GM19455 (cell line): ENCODE measurements around the gene H2BK1.

Experiments used
- ATAC-seq: cut with Tn5 transposase; IDR thresholded peaks from one replicate; pipeline ENCODE4 v1.9.1; 2021; ENCODE audit not compliant: unreplicated experiment

The H2BK1 gene

GRCh38 chr7:151210087-151210854 lies at the start of gene H2BK1:
Gene H2BK1, minus strand, starts transcription at chr7:151210488. Its CDS starts 170 bp downstream, at chr7:151210318.
- no peak for ATAC-seq

- ATAC-seq = no peak
Measured at GRCh38 chr7:151257990-151258389, 47.7 kb upstream of the H2BK1 start.

- no peak for ATAC-seq
Measured at GRCh38 chr7:151256410-151257045, 46.2 kb upstream of the H2BK1 start.

GRCh38 chr7:151255390-151255789 lies 45.1 kb upstream of the H2BK1 start:
- ATAC-seq = no peak

- no peak for ATAC-seq
Measured at GRCh38 chr7:151254851-151255250, 44.6 kb upstream of the H2BK1 start.

- no peak for ATAC-seq
Measured at GRCh38 chr7:151254316-151254715, 44.0 kb upstream of the H2BK1 start.

GRCh38 chr7:151252961-151253711 lies 42.8 kb upstream of the H2BK1 start:
- no peak for ATAC-seq

- no peak for ATAC-seq
Measured at GRCh38 chr7:151252561-151252835, 42.2 kb upstream of the H2BK1 start.

GRCh38 chr7:151251689-151252560 lies 41.6 kb upstream of the H2BK1 start:
- ATAC-seq = no peak

GRCh38 chr7:151251328-151251688 lies 41.0 kb upstream of the H2BK1 start:
- no peak for ATAC-seq

- ATAC-seq = no peak
Measured at GRCh38 chr7:151250181-151251132, 40.2 kb upstream of the H2BK1 start.

- no peak for ATAC-seq
Measured at GRCh38 chr7:151249732-151250072, 39.4 kb upstream of the H2BK1 start.

- no peak for ATAC-seq
Measured at GRCh38 chr7:151249034-151249731, 38.9 kb upstream of the H2BK1 start.

- no peak for ATAC-seq
Measured at GRCh38 chr7:151248346-151249033, 38.2 kb upstream of the H2BK1 start, which contains the start of gene SMARCD3. Gene SMARCD3, minus strand, starts transcription at chr7:151248694. Its CDS starts 132 bp downstream, at chr7:151248562.

- ATAC-seq = no peak
Measured at GRCh38 chr7:151247611-151248345, 37.5 kb upstream of the H2BK1 start.

- no peak for ATAC-seq
Measured at GRCh38 chr7:151246851-151247580, 36.7 kb upstream of the H2BK1 start.

- no peak for ATAC-seq
Measured at GRCh38 chr7:151246102-151246850, 36.0 kb upstream of the H2BK1 start.
